Ishikawa (cell line): ENCODE data around the gene SMR3A.

ENCODE experiments used
- CEBPB ChIP-seq: IDR thresholded peaks from 2 replicates; pipeline ENCODE4 v1.6.1; 2012
- CREB1 ChIP-seq: IDR thresholded peaks from 2 replicates; pipeline ENCODE4 v1.6.1; 2012; ENCODE audit warnings: low read depth
- EGR1 ChIP-seq: IDR thresholded peaks from 2 replicates; pipeline ENCODE4 v1.6.1; 2012
- EP300 ChIP-seq: IDR thresholded peaks from 2 replicates; pipeline ENCODE4 v1.6.1; 2012; ENCODE audit warnings: borderline replicate concordance
- FOXM1 ChIP-seq: IDR thresholded peaks from 2 replicates; pipeline ENCODE4 v1.6.1; 2012; ENCODE audit warnings: low read depth, borderline replicate concordance
- NFIC ChIP-seq: IDR thresholded peaks from 2 replicates; pipeline ENCODE4 v1.6.1; 2012
- RAD21 ChIP-seq: IDR thresholded peaks from 2 replicates; pipeline ENCODE4 v1.6.1; 2012; ENCODE audit warnings: low read depth
- TAF1 ChIP-seq: IDR thresholded peaks from 2 replicates; pipeline ENCODE4 v1.6.1; 2012; ENCODE audit warnings: low read depth, mild to moderate bottlenecking
- TCF12 ChIP-seq: IDR thresholded peaks from 2 replicates; pipeline ENCODE4 v1.6.1; 2012; ENCODE audit warnings: low read depth
- YY1 ChIP-seq: IDR thresholded peaks from 2 replicates; pipeline ENCODE4 v1.6.1; 2012; ENCODE audit warnings: low read depth
- ZBTB7A ChIP-seq: IDR thresholded peaks from 2 replicates; pipeline ENCODE4 v1.6.1; 2012; ENCODE audit warnings: low read depth
- TF ChIP-seq, protein P1 (sequence below): IDR thresholded peaks from 2 replicates; pipeline ENCODE4 v1.6.1; 2012; ENCODE audit warnings: low read depth, mild to moderate bottlenecking

DNA sequence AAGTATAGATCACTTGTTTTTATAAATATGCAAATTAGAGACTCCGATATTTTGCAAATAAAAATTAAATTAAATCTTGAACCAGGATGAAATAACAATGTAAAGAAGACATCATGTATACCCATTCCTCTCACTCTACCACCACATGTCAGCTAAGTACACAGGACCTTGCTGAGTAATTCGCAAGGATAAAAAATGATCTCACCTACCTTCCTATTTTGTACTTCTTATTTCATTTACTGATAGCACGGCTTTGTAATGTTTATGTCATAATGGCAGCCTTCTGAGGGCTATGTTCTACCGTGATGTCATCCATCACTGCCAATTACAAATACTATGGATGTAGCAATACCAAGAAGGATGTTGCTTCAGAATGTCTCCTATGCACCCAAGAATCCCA, 11.4 kb downstream of the SMR3A start:
- TF ChIP-seq CEBPB (no peak), TCF12 (no peak), NFIC (no peak), EP300 (no peak), YY1 (no peak), TAF1 (no peak), CREB1 (no peak), RAD21 (no peak), FOXM1 (no peak), EGR1 (no peak), ZBTB7A (no peak)
- TF ChIP-seq, protein P1, sequence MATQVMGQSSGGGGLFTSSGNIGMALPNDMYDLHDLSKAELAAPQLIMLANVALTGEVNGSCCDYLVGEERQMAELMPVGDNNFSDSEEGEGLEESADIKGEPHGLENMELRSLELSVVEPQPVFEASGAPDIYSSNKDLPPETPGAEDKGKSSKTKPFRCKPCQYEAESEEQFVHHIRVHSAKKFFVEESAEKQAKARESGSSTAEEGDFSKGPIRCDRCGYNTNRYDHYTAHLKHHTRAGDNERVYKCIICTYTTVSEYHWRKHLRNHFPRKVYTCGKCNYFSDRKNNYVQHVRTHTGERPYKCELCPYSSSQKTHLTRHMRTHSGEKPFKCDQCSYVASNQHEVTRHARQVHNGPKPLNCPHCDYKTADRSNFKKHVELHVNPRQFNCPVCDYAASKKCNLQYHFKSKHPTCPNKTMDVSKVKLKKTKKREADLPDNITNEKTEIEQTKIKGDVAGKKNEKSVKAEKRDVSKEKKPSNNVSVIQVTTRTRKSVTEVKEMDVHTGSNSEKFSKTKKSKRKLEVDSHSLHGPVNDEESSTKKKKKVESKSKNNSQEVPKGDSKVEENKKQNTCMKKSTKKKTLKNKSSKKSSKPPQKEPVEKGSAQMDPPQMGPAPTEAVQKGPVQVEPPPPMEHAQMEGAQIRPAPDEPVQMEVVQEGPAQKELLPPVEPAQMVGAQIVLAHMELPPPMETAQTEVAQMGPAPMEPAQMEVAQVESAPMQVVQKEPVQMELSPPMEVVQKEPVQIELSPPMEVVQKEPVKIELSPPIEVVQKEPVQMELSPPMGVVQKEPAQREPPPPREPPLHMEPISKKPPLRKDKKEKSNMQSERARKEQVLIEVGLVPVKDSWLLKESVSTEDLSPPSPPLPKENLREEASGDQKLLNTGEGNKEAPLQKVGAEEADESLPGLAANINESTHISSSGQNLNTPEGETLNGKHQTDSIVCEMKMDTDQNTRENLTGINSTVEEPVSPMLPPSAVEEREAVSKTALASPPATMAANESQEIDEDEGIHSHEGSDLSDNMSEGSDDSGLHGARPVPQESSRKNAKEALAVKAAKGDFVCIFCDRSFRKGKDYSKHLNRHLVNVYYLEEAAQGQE, result no peak
